ENCODE measurements around the gene GAB1.

Gene GAB1

GRCh38 chr4:143433231-143433630 is 96.6 kb downstream of the GAB1 start:
- TF ChIP-seq CTCF (IDR thresholded peaks at IDR 0.05), result no peak
- Histone ChIP-seq H3K79me2 (no peaks in the 10 kb centered on the region), H3K9me3 (ENCODE audit: control insufficient read depth, low read length) (no peaks in the 10 kb centered on the region), H3K27ac (no peak overlapping the region), H3K9ac (no peak overlapping the region), H3K36me3 (ENCODE audit: control insufficient read depth, insufficient read depth, low read length) (no peaks in the 10 kb centered on the region), H3K4me2 (ENCODE audit: low read length) (no peak overlapping the region), H3K27me3 (ENCODE audit: control insufficient read depth, insufficient read depth, low read length) (no peaks in the 10 kb centered on the region), H3K4me1 (no peaks in the 10 kb centered on the region), H2AFZ (no peak overlapping the region), H3K4me3 (ENCODE audit: low read depth, low read length) (no peak overlapping the region)

- no peak overlapping the region for H3K4me3 ChIP-seq (ENCODE audit: low read depth, low read length)
- H3K36me3 ChIP-seq (ENCODE audit: control insufficient read depth, insufficient read depth, low read length), result no peaks in the 10 kb centered on the region
- no peaks in the 10 kb centered on the region for H3K27me3 ChIP-seq (ENCODE audit: control insufficient read depth, insufficient read depth, low read length)
- TF ChIP-seq CTCF (IDR thresholded peaks at IDR 0.05), result no peak
- no peaks in the 10 kb centered on the region for H3K79me2 ChIP-seq
- no peaks in the 10 kb centered on the region for H3K4me1 ChIP-seq
- H3K27ac ChIP-seq, result no peak overlapping the region
- no peak overlapping the region for H3K4me2 ChIP-seq (ENCODE audit: low read length)
- no peaks in the 10 kb centered on the region for H3K9me3 ChIP-seq (ENCODE audit: control insufficient read depth, low read length)
- H3K9ac ChIP-seq, result no peak overlapping the region
- no peak overlapping the region for H2AFZ ChIP-seq
These were observed 99.3 kb downstream of the GAB1 start for GRCh38 chr4:143435955-143436354.

GRCh38 chr4:143437476-143437875 is 100.8 kb downstream of the GAB1 start:
- no peaks in the 10 kb centered on the region for H3K79me2 ChIP-seq
- H2AFZ ChIP-seq, result no peak overlapping the region
- H3K9me3 ChIP-seq (ENCODE audit: control insufficient read depth, low read length), result no peaks in the 10 kb centered on the region
- H3K9ac ChIP-seq, result no peak overlapping the region
- H3K4me3 ChIP-seq (ENCODE audit: low read depth, low read length), result no peak overlapping the region
- H3K27ac ChIP-seq, result no peak overlapping the region
- H3K4me2 ChIP-seq (ENCODE audit: low read length), result no peak overlapping the region
- H3K36me3 ChIP-seq (ENCODE audit: control insufficient read depth, insufficient read depth, low read length), result no peaks in the 10 kb centered on the region
- no peaks in the 10 kb centered on the region for H3K4me1 ChIP-seq
- no peak for TF ChIP-seq CTCF (IDR thresholded peaks at IDR 0.05)
- H3K27me3 ChIP-seq (ENCODE audit: control insufficient read depth, insufficient read depth, low read length), result no peaks in the 10 kb centered on the region

- no peak overlapping the region for H3K4me3 ChIP-seq (ENCODE audit: low read depth, low read length)
- no peaks in the 10 kb centered on the region for H3K36me3 ChIP-seq (ENCODE audit: control insufficient read depth, insufficient read depth, low read length)
- no peak overlapping the region for H2AFZ ChIP-seq
- no peaks in the 10 kb centered on the region for H3K4me1 ChIP-seq
- no peak overlapping the region for H3K27ac ChIP-seq
- no peaks in the 10 kb centered on the region for H3K79me2 ChIP-seq
- H3K4me2 ChIP-seq (ENCODE audit: low read length), result no peak overlapping the region
- H3K9me3 ChIP-seq (ENCODE audit: control insufficient read depth, low read length), result no peaks in the 10 kb centered on the region
- no peak for TF ChIP-seq CTCF (IDR thresholded peaks at IDR 0.05)
- H3K27me3 ChIP-seq (ENCODE audit: control insufficient read depth, insufficient read depth, low read length), result no peaks in the 10 kb centered on the region
- no peak overlapping the region for H3K9ac ChIP-seq
These were observed 101.3 kb downstream of the GAB1 start for GRCh38 chr4:143437937-143438336.

GRCh38 chr4:143438710-143439109 is 102.0 kb downstream of the GAB1 start:
- Histone ChIP-seq H2AFZ (no peak overlapping the region), H3K36me3 (ENCODE audit: control insufficient read depth, insufficient read depth, low read length) (no peaks in the 10 kb centered on the region), H3K27me3 (ENCODE audit: control insufficient read depth, insufficient read depth, low read length) (no peaks in the 10 kb centered on the region), H3K4me2 (ENCODE audit: low read length) (no peak overlapping the region), H3K4me3 (ENCODE audit: low read depth, low read length) (no peak overlapping the region), H3K9ac (no peak overlapping the region), H3K4me1 (no peaks in the 10 kb centered on the region), H3K27ac (no peak overlapping the region), H3K79me2 (no peaks in the 10 kb centered on the region), H3K9me3 (ENCODE audit: control insufficient read depth, low read length) (no peaks in the 10 kb centered on the region)
- no peak for TF ChIP-seq CTCF (IDR thresholded peaks at IDR 0.05)

Data from parathyroid adenoma (tissue), 2 donors.